H4 (cell line): ENCODE measurements around the gene BGLAP. TPM values are rescaled to one million over a fixed set of nuclear protein-coding genes. Genes with fewer than 3 reads are reported as not detected.

ENCODE experiments used
- DNase-seq: peaks from one replicate; pipeline ENCODE4 v3.0.0-alpha.2; 2015; ENCODE audit warnings: low spot score
- total RNA-seq: library from RNA; depleted of rRNA; stranded (reverse); fragments of >200 nt; shearing (Covaris generic); gene quantifications from 2 replicates; pipeline ENCODE4 v1.2.3, GENCODE V29; 2014

BGLAP gene
- total RNA-seq, 1 experiment from 2014 or later: 0.08 TPM

GRCh38 chr1:156257711-156258110 lies 15.7 kb downstream of the BGLAP start:
- DNase-seq: no peak

- DNase-seq: no peak
These were observed 16.9 kb downstream of the BGLAP start for GRCh38 chr1:156258859-156259258.

GRCh38 chr1:156259805-156260204 lies 17.8 kb downstream of the BGLAP start:
- no peak for DNase-seq

- DNase-seq: no peak
These were observed 18.9 kb downstream of the BGLAP start for GRCh38 chr1:156260896-156261295.

GRCh38 chr1:156262461-156263287 lies 20.7 kb downstream of the BGLAP start:
- peak; percentile 50 for DNase-seq

- DNase-seq: no peak
These were observed 21.3 kb downstream of the BGLAP start for GRCh38 chr1:156263288-156263655.

GRCh38 chr1:156266051-156266450 lies 24.1 kb downstream of the BGLAP start:
- DNase-seq: no peak

GRCh38 chr1:156268336-156268735 lies 26.4 kb downstream of the BGLAP start:
- DNase-seq: no peak

- no peak for DNase-seq
These were observed 28.3 kb downstream of the BGLAP start for GRCh38 chr1:156270314-156270713.

GRCh38 chr1:156276532-156276931 lies 34.5 kb downstream of the BGLAP start:
- DNase-seq: no peak

GRCh38 chr1:156276966-156277381 lies 35.0 kb downstream of the BGLAP start:
- no peak for DNase-seq

- no peak for DNase-seq
These were observed 37.9 kb downstream of the BGLAP start for GRCh38 chr1:156279837-156280236.

GRCh38 chr1:156281281-156281680 lies 39.3 kb downstream of the BGLAP start:
- DNase-seq: no peak

GRCh38 chr1:156281693-156282478 lies 39.9 kb downstream of the BGLAP start:
- peak; percentile 30 for DNase-seq

GRCh38 chr1:156282479-156283222 lies 40.7 kb downstream of the BGLAP start, which contains the start of gene SMG5:
Gene SMG5, minus strand, starts transcription at chr1:156282825. Its CDS starts 145 bp downstream, at chr1:156282680.
- peak; percentile 97 for DNase-seq

- DNase-seq: no peak
These were observed 41.5 kb downstream of the BGLAP start for GRCh38 chr1:156283521-156283920.

- no peak for DNase-seq
These were observed 42.1 kb downstream of the BGLAP start, which contains the start of gene TMEM79 for GRCh38 chr1:156284112-156284511. Gene TMEM79, plus strand, starts transcription at chr1:156284325. Its CDS starts 902 bp downstream, at chr1:156285227.

- no peak for DNase-seq
These were observed 42.8 kb downstream of the BGLAP start for GRCh38 chr1:156284757-156285156.

GRCh38 chr1:156285437-156285836 lies 43.5 kb downstream of the BGLAP start:
- DNase-seq: no peak

- DNase-seq: no peak
These were observed 44.1 kb downstream of the BGLAP start for GRCh38 chr1:156286061-156286460.

GRCh38 chr1:156289857-156290256 lies 47.9 kb downstream of the BGLAP start:
- DNase-seq: no peak
